HG02973 (cell line): ENCODE results near the gene AGAP1.

Experiments used
- ATAC-seq: cut with Tn5 transposase; IDR thresholded peaks from one replicate; pipeline ENCODE4 v1.9.1; 2021; ENCODE audit warnings: moderate library complexity; ENCODE audit not compliant: unreplicated experiment

Gene AGAP1

GRCh38 chr2:235784788-235785187 lies 290.9 kb downstream of the AGAP1 start:
- ATAC-seq, result no peak

GRCh38 chr2:235789552-235789951 lies 295.7 kb downstream of the AGAP1 start:
- no peak for ATAC-seq

GRCh38 chr2:235793163-235793752 lies 299.4 kb downstream of the AGAP1 start:
- no peak for ATAC-seq

GRCh38 chr2:235799281-235799680 lies 305.4 kb downstream of the AGAP1 start:
- no peak for ATAC-seq

- ATAC-seq, result no peak
These were observed 308.7 kb downstream of the AGAP1 start for GRCh38 chr2:235802542-235802941.

- ATAC-seq, result no peak
These were observed 309.2 kb downstream of the AGAP1 start for GRCh38 chr2:235803028-235803427.

GRCh38 chr2:235804676-235805075 lies 310.8 kb downstream of the AGAP1 start:
- ATAC-seq, result no peak

GRCh38 chr2:235806986-235807750 lies 313.3 kb downstream of the AGAP1 start:
- no peak for ATAC-seq

GRCh38 chr2:235808366-235808765 lies 314.5 kb downstream of the AGAP1 start:
- ATAC-seq, result no peak

- no peak for ATAC-seq
These were observed 316.4 kb downstream of the AGAP1 start for GRCh38 chr2:235810252-235810651.

- no peak for ATAC-seq
These were observed 317.0 kb downstream of the AGAP1 start for GRCh38 chr2:235810846-235811245.

GRCh38 chr2:235811446-235812184 lies 317.8 kb downstream of the AGAP1 start:
- no peak for ATAC-seq

GRCh38 chr2:235812185-235812665 lies 318.4 kb downstream of the AGAP1 start:
- ATAC-seq, result no peak

GRCh38 chr2:235813398-235813797 lies 319.6 kb downstream of the AGAP1 start:
- no peak for ATAC-seq

- ATAC-seq, result no peak
These were observed 326.7 kb downstream of the AGAP1 start for GRCh38 chr2:235820571-235820970.

- ATAC-seq, result no peak
These were observed 330.5 kb downstream of the AGAP1 start for GRCh38 chr2:235824331-235824730.

- no peak for ATAC-seq
These were observed 332.1 kb downstream of the AGAP1 start for GRCh38 chr2:235825946-235826345.

GRCh38 chr2:235826826-235827225 lies 333.0 kb downstream of the AGAP1 start:
- no peak for ATAC-seq

- ATAC-seq, result no peak
These were observed 333.7 kb downstream of the AGAP1 start for GRCh38 chr2:235827585-235827992.

GRCh38 chr2:235829726-235830125 lies 335.9 kb downstream of the AGAP1 start:
- ATAC-seq, result no peak

GRCh38 chr2:235831755-235832154 lies 337.9 kb downstream of the AGAP1 start:
- no peak for ATAC-seq

GRCh38 chr2:235832941-235833340 lies 339.1 kb downstream of the AGAP1 start:
- no peak for ATAC-seq
